ENCODE data around the gene RMC1. TPM values are rescaled to one million over a fixed set of nuclear protein-coding genes. Genes with fewer than 3 reads are reported as not detected.
"Not testable (repeated sequence)": the region's sequence is repeated elsewhere in the genome, so short reads cannot be mapped to it uniquely, and the experiment has no call there.

RMC1 gene
- total RNA-seq, 1 experiment from 2014 or later, result 38.4 TPM

GRCh38 chr18:23512216-23512615 lies 8.9 kb downstream of the RMC1 start:
- H3K4me3 ChIP-seq (replicated peaks in 1 of 2; ENCODE audit: low read depth in 1 of 2, low read length in 2 of 2); H2AFZ ChIP-seq (ENCODE audit: low read depth, low read length, poor library complexity, severe bottlenecking); H3K9me2 ChIP-seq (ENCODE audit: insufficient read depth); intact Hi-C loops (cut with micrococcal nuclease); POLR2A ChIA-PET; H3K9me3 ChIP-seq (ENCODE audit: control insufficient read depth in 1 of 2, insufficient read depth in 1 of 2, low read depth in 1 of 2, low read length in 2 of 2); BruUV-seq (replicated peaks); H3K27ac ChIP-seq (ENCODE audit: low read depth, low read length); H3K36me3 ChIP-seq (ENCODE audit: control insufficient read depth in 1 of 2, insufficient read depth in 2 of 2, low read length in 2 of 2); H3K9ac ChIP-seq (ENCODE audit: low read length); RAD21 ChIA-PET (ENCODE audit: low non-redundant PET in 1 of 2, low total read pairs in 2 of 2, uncharacterized antibody in 2 of 2, unreplicated experiment in 2 of 2); ATAC-seq; H3K4me2 ChIP-seq (ENCODE audit: low read length); H3K4me1 ChIP-seq (ENCODE audit: control insufficient read depth in 1 of 2, insufficient read depth in 2 of 2, low read length in 2 of 2); H4K20me1 ChIP-seq (ENCODE audit: insufficient read depth); H3K27me3 ChIP-seq (ENCODE audit: insufficient read depth, low read length); DNase-seq (ENCODE audit: low read depth, low spot score); H3K79me2 ChIP-seq (ENCODE audit: insufficient read depth, low read length): not testable (repeated sequence)
- CTCF ChIA-PET, result interaction anchor here (1.1 kb wide), 1 partner anchor 191 kb away, joined by 4 read pairs; no protein-coding TSS in a partner anchor

GRCh38 chr18:23512641-23513040 lies 9.3 kb downstream of the RMC1 start:
- no peak overlapping the region for H3K4me3 ChIP-seq (replicated peaks in 1 of 2; ENCODE audit: low read depth in 1 of 2, low read length in 2 of 2)
- H3K27ac ChIP-seq (ENCODE audit: low read depth, low read length), result no peak overlapping the region
- BruUV-seq (replicated peaks), result no TSS peak
- H2AFZ ChIP-seq (ENCODE audit: low read depth, low read length, poor library complexity, severe bottlenecking), result no peak overlapping the region
- H4K20me1 ChIP-seq (ENCODE audit: insufficient read depth), result no peaks in the 10 kb centered on the region
- H3K36me3 ChIP-seq (ENCODE audit: control insufficient read depth in 1 of 2, insufficient read depth in 2 of 2, low read length in 2 of 2), result peaks cover 8 to 10% of the 10 kb centered on the region in 2 experiments; a peak in 3 of 4 replicates
- H3K27me3 ChIP-seq (ENCODE audit: insufficient read depth, low read length), result no peaks in the 10 kb centered on the region
- POLR2A ChIA-PET, result no interaction called here
- intact Hi-C loops (cut with micrococcal nuclease), result no loop called here
- DNase-seq (ENCODE audit: low read depth, low spot score), result no peak
- CTCF ChIA-PET, result interaction anchor here (1.1 kb wide), 1 partner anchor 190 kb away, joined by 4 read pairs; no protein-coding TSS in a partner anchor
- 0 out of 4 replicates have a peak, but pooled peaks cover 0 to 2% of the 10 kb centered on the region in 2 experiments for H3K4me1 ChIP-seq (ENCODE audit: control insufficient read depth in 1 of 2, insufficient read depth in 2 of 2, low read length in 2 of 2)
- TF ChIP-seq MAX (IDR thresholded peaks at IDR 0.05) (no peak), CTCF (IDR thresholded peaks at IDR 0.05 in 2 of 3, conservative IDR thresholded peaks at IDR 0.05 in 1 of 3; ENCODE audit: borderline replicate concordance in 1 of 3, insufficient read depth in 1 of 3, low read depth in 2 of 3, low read length in 2 of 3) (no peak), POLR2A (IDR thresholded peaks at IDR 0.05; ENCODE audit: borderline replicate concordance, extremely low read depth, insufficient read depth, insufficient read length) (no peak), EGR1 (IDR thresholded peaks at IDR 0.05; ENCODE audit: low read depth) (no peak), REST (IDR thresholded peaks at IDR 0.05; ENCODE audit: low read depth) (no peak), ZNF274 (IDR thresholded peaks at IDR 0.05; ENCODE audit: low read depth, low read length) (no peak), SIN3A (IDR thresholded peaks at IDR 0.05; ENCODE audit: low read depth) (no peak), ELF1 (IDR thresholded peaks at IDR 0.05; ENCODE audit: borderline replicate concordance, low read depth) (no peak), ATF3 (IDR thresholded peaks at IDR 0.05) (no peak), ZFX (IDR thresholded peaks at IDR 0.05) (no peak), ZBTB33 (IDR thresholded peaks at IDR 0.05; ENCODE audit: extremely low read depth, insufficient replicate concordance, low read length) (no peak), SRF (IDR thresholded peaks at IDR 0.05; ENCODE audit: low read depth) (no peak)
- RAD21 ChIA-PET (ENCODE audit: low non-redundant PET in 1 of 2, low total read pairs in 2 of 2, uncharacterized antibody in 2 of 2, unreplicated experiment in 2 of 2), result no interaction called here
- no peak for ATAC-seq
- H3K9ac ChIP-seq (ENCODE audit: low read length), result no peak overlapping the region
- no peak overlapping the region for H3K4me2 ChIP-seq (ENCODE audit: low read length)
- H3K9me2 ChIP-seq (ENCODE audit: insufficient read depth), result no peaks in the 10 kb centered on the region
- peaks cover 5% of the 10 kb centered on the region; the same call in 1 of the 2 replicates for H3K79me2 ChIP-seq (ENCODE audit: insufficient read depth, low read length)
- H3K9me3 ChIP-seq (ENCODE audit: control insufficient read depth in 1 of 2, insufficient read depth in 1 of 2, low read depth in 1 of 2, low read length in 2 of 2), result no peaks in the 10 kb centered on the region

Data from HCT116 (cell line).